ENCODE data around the gene SLC9C1.

DNA sequence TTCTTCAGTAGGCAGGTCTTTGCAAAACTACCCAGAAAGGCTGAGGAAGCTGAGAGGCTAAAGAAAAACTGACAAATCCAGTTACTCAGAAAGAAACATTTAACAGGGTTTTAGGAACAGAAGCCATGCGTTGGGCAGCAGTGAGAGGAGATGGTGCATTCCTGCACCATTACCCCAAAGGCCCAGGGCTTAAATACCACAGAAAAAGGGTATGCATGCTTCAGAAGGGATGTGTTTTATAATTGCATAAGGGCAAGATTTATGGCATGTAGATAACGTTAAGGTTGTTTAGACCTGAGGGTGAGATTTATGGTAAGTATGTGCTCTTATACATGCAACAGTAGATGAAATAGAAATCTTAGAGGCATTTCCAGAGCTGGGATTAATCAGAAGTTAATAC lies 197.8 kb downstream of the SLC9C1 start:
- TF ChIP-seq, protein P1, sequence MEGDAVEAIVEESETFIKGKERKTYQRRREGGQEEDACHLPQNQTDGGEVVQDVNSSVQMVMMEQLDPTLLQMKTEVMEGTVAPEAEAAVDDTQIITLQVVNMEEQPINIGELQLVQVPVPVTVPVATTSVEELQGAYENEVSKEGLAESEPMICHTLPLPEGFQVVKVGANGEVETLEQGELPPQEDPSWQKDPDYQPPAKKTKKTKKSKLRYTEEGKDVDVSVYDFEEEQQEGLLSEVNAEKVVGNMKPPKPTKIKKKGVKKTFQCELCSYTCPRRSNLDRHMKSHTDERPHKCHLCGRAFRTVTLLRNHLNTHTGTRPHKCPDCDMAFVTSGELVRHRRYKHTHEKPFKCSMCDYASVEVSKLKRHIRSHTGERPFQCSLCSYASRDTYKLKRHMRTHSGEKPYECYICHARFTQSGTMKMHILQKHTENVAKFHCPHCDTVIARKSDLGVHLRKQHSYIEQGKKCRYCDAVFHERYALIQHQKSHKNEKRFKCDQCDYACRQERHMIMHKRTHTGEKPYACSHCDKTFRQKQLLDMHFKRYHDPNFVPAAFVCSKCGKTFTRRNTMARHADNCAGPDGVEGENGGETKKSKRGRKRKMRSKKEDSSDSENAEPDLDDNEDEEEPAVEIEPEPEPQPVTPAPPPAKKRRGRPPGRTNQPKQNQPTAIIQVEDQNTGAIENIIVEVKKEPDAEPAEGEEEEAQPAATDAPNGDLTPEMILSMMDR (conservative IDR thresholded peaks at IDR 0.05; ENCODE audit: low read depth, low read length): no peak
- TF ChIP-seq EZH2 (IDR thresholded peaks at IDR 0.05; ENCODE audit: borderline replicate concordance, low read depth, low read length, poor library complexity, severe bottlenecking): no peak

Measured in A673 (cell line).